ENCODE measurements around the gene MAN1C1. TPM values are rescaled to one million over a fixed set of nuclear protein-coding genes. Genes with fewer than 3 reads are reported as not detected.

MAN1C1 gene
- total RNA-seq, 1 experiment from 2014 or later: 1.2 TPM

DNA sequence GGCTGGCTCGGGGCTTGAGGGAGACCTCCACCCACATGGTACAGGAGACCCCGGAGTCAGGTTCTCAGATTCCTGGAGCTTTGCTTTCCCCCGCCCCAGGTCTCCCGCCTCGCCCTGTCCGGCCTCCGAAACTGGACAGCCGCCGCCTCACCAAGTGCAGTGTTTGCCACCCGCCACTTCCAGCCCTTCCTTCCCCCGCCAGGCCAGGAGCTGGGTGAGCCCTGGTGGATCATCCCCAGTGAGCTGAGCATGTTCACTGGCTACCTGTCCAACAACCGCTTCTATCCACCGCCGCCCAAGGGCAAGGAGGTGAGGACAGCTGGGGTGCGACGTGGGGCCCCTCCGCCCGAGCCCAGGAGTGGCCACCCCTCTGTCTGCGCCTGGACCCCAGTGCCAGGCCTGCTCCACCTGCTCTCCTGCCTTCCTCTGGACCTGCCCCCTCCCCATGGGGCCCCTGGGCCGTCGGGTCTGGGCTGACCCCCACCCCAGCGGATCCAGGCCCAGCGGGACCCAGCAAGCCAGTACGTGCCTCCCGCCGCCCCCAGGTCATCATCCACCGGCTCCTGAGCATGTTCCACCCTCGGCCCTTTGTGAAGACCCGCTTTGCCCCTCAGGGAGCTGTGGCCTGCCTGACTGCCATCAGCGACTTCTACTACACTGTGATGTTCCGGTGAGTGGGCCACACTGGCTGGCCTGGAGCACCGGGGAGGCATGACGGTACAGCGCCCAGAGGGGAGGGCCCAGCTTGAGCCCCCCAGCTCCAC, 192.1 kb downstream of the MAN1C1 start (continued):
- TF ChIP-seq POLR2AphosphoS5 (IDR thresholded peaks at IDR 0.05; ENCODE audit: low read depth, low read length): no peak
- TF ChIP-seq TCF7L2 (IDR thresholded peaks at IDR 0.05; ENCODE audit: borderline replicate concordance, extremely low read depth, insufficient read depth, insufficient read length): no peak
- no peak for TF ChIP-seq ELF1 (IDR thresholded peaks at IDR 0.05; ENCODE audit: borderline replicate concordance, low read depth)
- TF ChIP-seq, protein P1, sequence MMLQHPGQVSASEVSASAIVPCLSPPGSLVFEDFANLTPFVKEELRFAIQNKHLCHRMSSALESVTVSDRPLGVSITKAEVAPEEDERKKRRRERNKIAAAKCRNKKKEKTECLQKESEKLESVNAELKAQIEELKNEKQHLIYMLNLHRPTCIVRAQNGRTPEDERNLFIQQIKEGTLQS (IDR thresholded peaks at IDR 0.05): no peak
- TF ChIP-seq RAD21 (IDR thresholded peaks at IDR 0.05; ENCODE audit: low read depth): no peak
- no peak for TF ChIP-seq CEBPB (IDR thresholded peaks at IDR 0.05; ENCODE audit: low read depth)
- no peak for TF ChIP-seq EZH2 (IDR thresholded peaks at IDR 0.05)

DNA sequence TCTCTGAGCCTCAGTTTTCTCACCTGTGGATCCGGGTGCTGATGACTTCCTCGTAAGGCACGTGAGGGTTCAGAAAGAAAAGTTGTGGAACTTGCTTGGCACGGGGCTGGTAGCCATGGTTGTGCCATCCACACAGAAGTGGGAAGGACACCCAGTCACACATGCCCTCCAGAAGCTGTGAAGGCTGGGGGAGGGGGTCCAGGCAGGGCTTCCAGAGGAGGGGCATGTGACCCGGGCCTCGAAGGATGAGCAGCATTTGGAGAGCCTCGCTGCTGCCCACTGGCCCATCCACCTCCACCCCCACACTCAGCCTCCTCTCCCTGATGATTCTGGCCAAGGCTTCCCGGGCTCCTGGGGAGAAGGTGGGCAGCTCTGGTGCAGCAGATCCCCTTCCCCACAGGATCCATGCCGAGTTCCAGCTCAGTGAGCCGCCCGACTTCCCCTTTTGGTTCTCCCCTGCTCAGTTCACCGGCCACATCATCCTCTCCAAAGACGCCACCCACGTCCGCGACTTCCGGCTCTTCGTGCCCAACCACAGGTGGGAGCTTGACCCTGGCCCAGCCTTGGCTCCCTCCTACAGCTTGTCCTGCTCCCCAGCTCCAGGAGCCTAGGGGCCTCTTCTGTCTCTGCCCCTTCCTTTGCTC, 192.8 kb downstream of the MAN1C1 start:
- no peaks in the 10 kb centered on the region for H4K20me1 ChIP-seq (ENCODE audit: insufficient read depth)
- no peak overlapping the region for H2AFZ ChIP-seq (ENCODE audit: low read depth, low read length, poor library complexity, severe bottlenecking)
- no peaks in the 10 kb centered on the region for H3K9me2 ChIP-seq (ENCODE audit: insufficient read depth)
- no TSS peak for BruUV-seq (replicated peaks)
- DNase-seq (ENCODE audit: low read depth, low spot score) (no peak), ATAC-seq (no peak)
- H3K79me2 ChIP-seq (ENCODE audit: insufficient read depth, low read length): no peaks in the 10 kb centered on the region
- peaks cover 0 to 4% of the 10 kb centered on the region in 2 experiments; a peak in 1 of 4 replicates for H3K4me1 ChIP-seq (ENCODE audit: control insufficient read depth in 1 of 2, insufficient read depth in 2 of 2, low read length in 2 of 2)
- no peak overlapping the region for H3K4me2 ChIP-seq (ENCODE audit: low read length)
- ChIA-PET CTCF (interaction anchor here (1.4 to 1.7 kb wide), 3 partner anchors 11 to 306 kb away, joined by 4 to 11 read pairs (median 6); no protein-coding TSS in a partner anchor), RAD21 (ENCODE audit: low non-redundant PET in 1 of 2, low total read pairs in 2 of 2, uncharacterized antibody in 2 of 2, unreplicated experiment in 2 of 2) (no interaction called here), POLR2A (no interaction called here)
- no peak overlapping the region for H3K9ac ChIP-seq (ENCODE audit: low read length)
- no peaks in the 10 kb centered on the region for H3K9me3 ChIP-seq (ENCODE audit: control insufficient read depth in 1 of 2, insufficient read depth in 1 of 2, low read depth in 1 of 2, low read length in 2 of 2)
- no peaks in the 10 kb centered on the region for H3K27me3 ChIP-seq (ENCODE audit: insufficient read depth, low read length)
- intact Hi-C loops (cut with micrococcal nuclease): no loop called here
- H3K27ac ChIP-seq (ENCODE audit: low read depth, low read length): no peak overlapping the region; the same call in 1 of the 2 replicates
- H3K4me3 ChIP-seq (replicated peaks in 1 of 2; ENCODE audit: low read depth in 1 of 2, low read length in 2 of 2): no peak overlapping the region
- TF ChIP-seq EZH2phosphoT487 (IDR thresholded peaks at IDR 0.05; ENCODE audit: borderline replicate concordance) (no peak), YY1 (IDR thresholded peaks at IDR 0.05; ENCODE audit: extremely low read depth, insufficient replicate concordance, low read depth, low read length) (no peak), SRF (IDR thresholded peaks at IDR 0.05; ENCODE audit: low read depth) (no peak), TCF7L2 (IDR thresholded peaks at IDR 0.05; ENCODE audit: borderline replicate concordance, extremely low read depth, insufficient read depth, insufficient read length) (no peak), ELF1 (IDR thresholded peaks at IDR 0.05; ENCODE audit: borderline replicate concordance, low read depth) (no peak), CEBPB (IDR thresholded peaks at IDR 0.05; ENCODE audit: low read depth) (no peak), EZH2 (IDR thresholded peaks at IDR 0.05) (no peak), POLR2A (IDR thresholded peaks at IDR 0.05; ENCODE audit: borderline replicate concordance, extremely low read depth, insufficient read depth, insufficient read length) (no peak)
- H3K36me3 ChIP-seq (ENCODE audit: control insufficient read depth in 1 of 2, insufficient read depth in 2 of 2, low read length in 2 of 2): no peaks in the 10 kb centered on the region; a peak in 1 of 4 replicates

All from HCT116 (cell line).